Measurements from ENCODE around the gene GAS7. TPM values are rescaled to one million over a fixed set of nuclear protein-coding genes. Genes with fewer than 3 reads are reported as not detected.

Gene GAS7
- total and polyA plus RNA-seq, 3 donors from 2014 or later = 70.2 to 184 (median 152) TPM

GRCh38 chr17:10144982-10145381, 53.4 kb downstream of the GAS7 start:
- no peak for TF ChIP-seq CTCF (IDR thresholded peaks at IDR 0.05)
- TF ChIP-seq POLR2A (IDR thresholded peaks at IDR 0.05) = no peak
- DNase-seq = no peak
- Histone ChIP-seq H3K36me3 (ENCODE audit: low read depth, missing control alignments) (no peaks in the 10 kb centered on the region), H3K4me3 (no peak overlapping the region), H3K4me1 (no peaks in the 10 kb centered on the region), H3K9me3 (no peaks in the 10 kb centered on the region), H3K27ac (no peak overlapping the region), H3K27me3 (no peaks in the 10 kb centered on the region)
- intact Hi-C loops (cut with DNase I; ENCODE audit: low total_unique reads) = no loop called here
- 79 to 86% methylated on average over 7 of the region's 7 CpGs for WGBS, 2 donors

GRCh38 chr17:10144456-10144855, 54.0 kb downstream of the GAS7 start:
- Histone ChIP-seq H3K27me3 (no peaks in the 10 kb centered on the region), H3K4me1 (no peaks in the 10 kb centered on the region), H3K27ac (no peak overlapping the region), H3K9me3 (no peaks in the 10 kb centered on the region), H3K36me3 (ENCODE audit: low read depth, missing control alignments) (no peaks in the 10 kb centered on the region), H3K4me3 (no peak overlapping the region)
- no peak for TF ChIP-seq POLR2A (IDR thresholded peaks at IDR 0.05)
- TF ChIP-seq CTCF (IDR thresholded peaks at IDR 0.05) = no peak
- DNase-seq = no peak
- WGBS, 2 donors = 85 to 86% methylated on average over 6 of the region's 6 CpGs
- intact Hi-C loops (cut with DNase I; ENCODE audit: low total_unique reads) = no loop called here

GRCh38 chr17:10141436-10141835, 57.0 kb downstream of the GAS7 start:
- H3K4me3 ChIP-seq = no peak overlapping the region
- H3K9me3 ChIP-seq = no peaks in the 10 kb centered on the region
- 81 to 100% methylated on average over 2 of the region's 2 CpGs for WGBS, 2 donors
- H3K27me3 ChIP-seq = no peaks in the 10 kb centered on the region
- no peaks in the 10 kb centered on the region for H3K36me3 ChIP-seq (ENCODE audit: low read depth, missing control alignments)
- H3K4me1 ChIP-seq = peaks cover 1% of the 10 kb centered on the region
- no peak overlapping the region for H3K27ac ChIP-seq
- intact Hi-C loops (cut with DNase I; ENCODE audit: low total_unique reads) = no loop called here
- TF ChIP-seq POLR2A (IDR thresholded peaks at IDR 0.05) = no peak
- no peak for TF ChIP-seq CTCF (IDR thresholded peaks at IDR 0.05)
- no peak for DNase-seq

- Histone ChIP-seq H3K36me3 (ENCODE audit: low read depth, missing control alignments) (no peaks in the 10 kb centered on the region), H3K27me3 (no peaks in the 10 kb centered on the region), H3K4me3 (no peak overlapping the region), H3K27ac (no peak overlapping the region), H3K9me3 (no peaks in the 10 kb centered on the region), H3K4me1 (peaks cover 9% of the 10 kb centered on the region)
- intact Hi-C loops (cut with DNase I; ENCODE audit: low total_unique reads) = no loop called here
- 84 to 86% methylated on average over 2 of the region's 2 CpGs for whole genome bisulfite sequencing, 2 donors
- DNase-seq = no peak
- TF ChIP-seq CTCF (IDR thresholded peaks at IDR 0.05) (no peak), POLR2A (IDR thresholded peaks at IDR 0.05) (no peak)
Measured at GRCh38 chr17:10139577-10139976, 58.8 kb downstream of the GAS7 start.

- intact Hi-C loops (cut with DNase I; ENCODE audit: low total_unique reads) = no loop called here
- Histone ChIP-seq H3K9me3 (no peaks in the 10 kb centered on the region), H3K36me3 (ENCODE audit: low read depth, missing control alignments) (no peaks in the 10 kb centered on the region), H3K4me3 (no peak overlapping the region), H3K4me1 (peaks cover 9% of the 10 kb centered on the region), H3K27ac (no peak overlapping the region), H3K27me3 (no peaks in the 10 kb centered on the region)
- TF ChIP-seq CTCF (IDR thresholded peaks at IDR 0.05) (no peak), POLR2A (IDR thresholded peaks at IDR 0.05) (no peak)
- 80 to 86% methylated on average over 13 to 15 of the region's 15 CpGs for WGBS, 2 donors
- no peak for DNase-seq
Measured at GRCh38 chr17:10136258-10136981, 62.0 kb downstream of the GAS7 start.
